ENCODE results near the gene PDIK1L. TPM values are rescaled to one million over a fixed set of nuclear protein-coding genes. Genes with fewer than 3 reads are reported as not detected.

The PDIK1L gene
- total RNA-seq, 1 experiment from 2014 or later, result 8.7 TPM

DNA sequence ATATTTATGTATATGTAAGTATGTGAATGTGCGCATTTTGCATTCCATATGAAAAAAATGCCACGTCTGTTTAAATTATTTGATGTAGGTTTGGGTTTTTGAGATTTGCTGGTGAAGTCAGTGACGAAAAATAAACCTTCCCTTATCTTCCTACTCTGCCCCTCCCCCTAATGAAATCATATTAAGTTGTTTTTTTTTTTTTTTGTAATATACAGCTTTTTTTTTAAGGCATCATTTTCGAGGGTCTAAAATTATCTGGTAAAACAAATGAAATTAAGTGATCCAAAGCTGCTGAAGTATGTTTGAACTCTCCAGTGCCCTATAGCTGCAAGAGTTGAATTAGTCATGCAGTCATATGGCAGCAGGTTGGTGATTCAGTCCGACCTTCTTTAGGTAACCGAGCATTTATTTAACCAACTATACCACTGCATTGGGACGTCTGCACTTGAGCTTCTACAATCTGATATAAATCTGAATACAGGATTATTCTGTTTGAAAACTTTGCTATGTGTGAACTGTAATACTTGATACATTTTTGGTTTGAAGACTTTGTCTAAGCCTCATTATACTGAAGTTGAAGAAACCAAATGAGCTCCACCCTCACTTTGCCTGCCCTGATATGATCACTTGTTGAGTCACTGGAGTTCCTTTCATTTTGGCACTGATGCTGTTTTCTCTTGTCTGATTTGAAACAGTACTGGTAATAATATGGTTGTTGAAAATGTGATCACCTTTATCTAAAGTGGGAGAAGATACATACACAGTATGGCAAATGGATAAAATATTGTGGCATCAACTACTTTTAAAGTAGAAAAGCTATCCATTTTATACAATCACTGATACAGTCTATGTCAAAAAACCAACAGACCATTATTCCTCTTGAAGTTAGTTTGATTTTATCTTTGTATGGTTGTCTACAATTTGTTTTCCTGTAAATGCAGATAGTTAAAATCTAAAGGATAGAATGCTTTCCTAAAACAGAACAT lies 11.7 kb downstream of the PDIK1L start:
- no peak overlapping the region for H3K27ac ChIP-seq
- DNase-seq, result no peak

DNA sequence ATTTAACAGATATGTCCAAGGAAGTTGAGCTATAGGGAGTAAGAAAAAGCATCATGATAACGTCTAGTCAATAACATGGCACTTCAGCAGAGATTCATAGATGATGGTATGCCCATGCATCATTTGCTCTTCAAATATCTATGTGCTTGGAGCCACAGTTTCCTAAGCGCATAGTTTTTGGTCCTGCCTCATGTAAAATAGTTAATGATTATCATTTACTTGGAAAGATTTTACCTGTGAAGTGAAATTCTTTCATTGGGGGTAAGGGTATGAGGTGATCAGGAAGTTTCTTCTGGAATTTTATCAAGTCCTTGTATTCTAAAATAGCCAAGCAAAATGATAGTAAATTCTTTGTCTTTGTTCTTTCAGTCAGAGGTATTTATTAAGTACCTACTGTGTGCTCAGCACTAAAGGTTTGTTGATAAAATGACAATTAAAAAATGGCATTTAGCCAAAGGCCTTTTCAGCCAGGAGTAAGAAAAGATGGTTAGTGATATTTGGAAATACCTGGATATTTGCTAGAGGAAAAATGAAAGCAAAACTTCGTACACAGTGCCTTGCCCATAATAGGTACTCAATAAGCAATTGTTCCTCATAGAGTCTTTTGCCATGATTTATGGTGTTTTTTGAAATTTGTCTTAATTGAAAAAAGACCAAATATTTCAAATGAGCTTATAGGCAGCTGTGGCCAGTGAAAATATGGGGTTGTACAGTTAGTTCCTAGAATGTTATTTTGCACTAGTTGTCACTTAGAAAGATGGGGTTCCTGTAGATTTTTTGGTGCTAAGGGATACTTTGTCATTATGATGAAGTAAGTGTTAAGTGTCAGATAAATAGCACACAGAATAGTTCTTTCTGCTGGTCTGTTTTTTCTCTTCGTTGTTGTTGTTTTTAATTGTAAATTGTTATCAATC lies 13.1 kb downstream of the PDIK1L start:
- no peak for DNase-seq
- Histone ChIP-seq H3K9me3 (replicated peaks) (no peaks in the 10 kb centered on the region), H3K4me1 (no peaks in the 10 kb centered on the region), H3K27ac (no peak overlapping the region), H3K36me3 (peaks cover 2% of the 10 kb centered on the region; the same call in 1 of the 2 replicates), H3K27me3 (peaks cover 4% of the 10 kb centered on the region; the same call in 1 of the 2 replicates), H3K4me3 (no peak overlapping the region)

More for the DNA sequence above, 11.7 kb downstream of the PDIK1L start:
- Histone ChIP-seq H3K9me3 (replicated peaks) (no peaks in the 10 kb centered on the region), H3K4me1 (no peaks in the 10 kb centered on the region), H3K36me3 (peaks cover 9% of the 10 kb centered on the region; the same call in 1 of the 2 replicates), H3K27me3 (no peaks in the 10 kb centered on the region), H3K4me3 (no peak overlapping the region)

DNA sequence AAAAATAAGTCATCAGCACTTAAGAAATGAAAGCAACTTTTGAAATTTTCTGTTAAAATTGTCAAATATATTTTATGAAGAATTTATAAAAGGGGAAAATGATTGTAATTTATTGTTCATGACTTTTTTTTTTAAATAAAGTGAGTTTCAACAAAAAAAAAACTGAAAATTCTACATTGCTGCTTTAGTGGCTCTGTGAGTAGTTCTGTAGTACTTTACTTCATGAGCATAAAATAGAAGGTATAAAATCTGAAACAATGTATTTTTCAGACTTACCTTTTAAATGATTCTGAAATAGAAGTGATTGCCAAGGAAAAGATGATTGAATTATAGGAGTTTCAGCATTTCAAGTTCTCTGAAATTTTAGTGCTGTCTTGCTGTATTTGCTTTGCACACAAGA lies 13.8 kb downstream of the PDIK1L start:
- Histone ChIP-seq H3K4me3 (no peak overlapping the region), H3K27ac (no peak overlapping the region), H3K4me1 (no peaks in the 10 kb centered on the region), H3K9me3 (replicated peaks) (no peaks in the 10 kb centered on the region), H3K36me3 (peaks cover 2% of the 10 kb centered on the region; the same call in 1 of the 2 replicates), H3K27me3 (peaks cover 4% of the 10 kb centered on the region; the same call in 1 of the 2 replicates)
- no peak for DNase-seq

DNA sequence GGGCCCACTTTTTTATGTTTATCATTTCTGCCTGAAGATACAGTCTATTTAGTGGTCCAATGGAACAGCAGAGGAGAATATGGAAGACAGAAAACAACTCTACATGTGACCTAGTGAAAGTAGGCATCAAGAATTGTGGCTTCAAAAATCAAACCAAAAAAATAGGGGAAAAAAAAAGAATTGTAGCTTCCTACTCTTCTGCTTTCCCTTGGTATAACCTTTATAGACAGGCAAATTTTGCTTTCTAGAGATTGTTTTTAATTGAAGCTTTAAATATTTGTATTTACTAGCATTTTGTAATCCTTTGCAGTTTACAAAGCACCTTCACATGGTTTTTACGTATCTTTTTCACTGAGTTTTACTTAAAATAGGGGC lies 14.3 kb downstream of the PDIK1L start:
- H3K27me3 ChIP-seq, result peaks cover 6% of the 10 kb centered on the region

DNA sequence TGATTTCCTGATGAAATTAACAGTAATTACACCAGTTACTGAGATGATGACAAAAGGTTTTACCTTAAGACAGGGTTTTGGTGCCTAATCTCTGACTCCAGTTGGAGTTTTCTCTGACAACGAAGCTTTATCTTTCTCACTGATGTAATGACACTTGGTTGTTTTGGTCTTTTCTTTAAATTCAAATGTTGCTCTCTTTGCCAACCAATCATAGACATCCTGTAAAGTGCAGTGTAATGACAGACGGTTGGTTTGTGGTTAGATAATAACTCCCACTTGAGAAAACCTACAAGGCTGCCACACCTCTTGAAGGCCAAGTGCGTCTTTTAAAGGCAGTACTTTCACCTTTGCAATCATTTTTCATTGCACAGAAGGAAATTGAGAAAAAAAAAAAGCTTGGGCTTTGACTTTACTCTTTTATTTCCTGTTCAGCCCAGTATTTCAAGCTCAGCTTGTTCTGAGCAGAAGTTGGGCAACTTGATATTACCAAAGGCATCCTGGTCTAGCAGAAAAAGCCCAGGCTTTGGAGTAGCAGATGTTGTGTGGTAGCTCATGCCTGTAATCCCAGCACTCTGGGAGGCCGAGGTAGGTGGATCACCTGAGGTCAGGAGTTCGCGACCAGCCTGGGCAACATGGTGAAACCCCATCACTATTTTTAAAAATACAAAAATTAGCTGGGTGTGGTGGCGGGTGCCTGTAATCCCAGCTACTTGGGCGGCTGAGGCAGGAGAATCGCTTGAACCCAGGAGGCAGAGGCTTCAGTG lies 14.9 kb downstream of the PDIK1L start:
- peaks cover 1% of the 10 kb centered on the region; the same call in 1 of the 2 replicates for H3K36me3 ChIP-seq
- no peak overlapping the region for H3K27ac ChIP-seq
- peaks cover 12% of the 10 kb centered on the region for H3K27me3 ChIP-seq
- DNase-seq, result no peak
- no peak overlapping the region for H3K4me3 ChIP-seq
- H3K9me3 ChIP-seq (replicated peaks), result no peaks in the 10 kb centered on the region
- H3K4me1 ChIP-seq, result no peaks in the 10 kb centered on the region

More for the DNA sequence above, 14.3 kb downstream of the PDIK1L start:
- Histone ChIP-seq H3K4me3 (no peak overlapping the region), H3K27ac (no peak overlapping the region), H3K36me3 (peaks cover 2% of the 10 kb centered on the region; the same call in 1 of the 2 replicates), H3K9me3 (replicated peaks) (no peaks in the 10 kb centered on the region), H3K4me1 (no peaks in the 10 kb centered on the region)
- DNase-seq, result no peak

DNA sequence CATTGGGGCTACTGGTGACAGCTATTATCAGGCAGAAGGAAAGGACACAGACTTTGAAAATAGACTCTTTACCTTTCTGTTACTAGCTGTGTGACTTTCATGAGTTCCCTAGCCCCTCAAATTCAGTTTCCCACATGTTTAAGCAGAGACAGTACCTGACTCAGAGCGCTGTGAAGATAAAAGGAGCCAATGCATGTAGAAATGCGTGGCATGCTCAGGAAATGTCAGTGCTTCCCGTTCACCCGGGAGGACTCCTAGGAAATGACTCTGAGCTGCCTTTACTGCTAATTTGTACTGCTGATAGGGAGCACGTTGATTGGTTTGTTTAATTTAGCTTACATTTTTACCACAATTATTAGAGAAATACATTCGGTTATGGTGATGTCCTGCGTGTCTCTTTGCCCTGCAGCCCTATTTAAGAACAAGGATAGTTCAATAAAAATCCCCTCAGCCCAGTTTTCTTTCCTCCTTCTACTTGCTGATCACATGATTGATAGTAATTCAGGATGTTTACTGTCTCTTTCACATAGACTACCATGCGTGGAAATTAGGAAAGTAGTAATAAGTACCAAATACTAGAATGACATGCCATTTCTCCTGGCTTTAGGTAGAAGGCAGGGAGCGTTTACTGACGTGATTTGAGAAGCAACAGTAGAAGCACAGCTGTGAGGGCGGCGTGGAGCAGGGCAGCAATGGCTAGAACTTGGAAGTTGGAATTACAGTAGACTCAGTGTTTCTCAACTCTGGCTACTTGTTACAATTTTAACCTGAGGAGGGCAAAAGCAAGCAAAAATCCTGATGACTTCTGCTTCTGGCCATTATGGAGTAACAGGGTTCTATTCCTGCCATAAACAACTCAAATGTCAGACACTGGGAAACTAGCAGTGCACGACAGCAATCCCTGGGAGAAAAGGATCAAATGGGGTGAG lies 15.9 kb downstream of the PDIK1L start:
- Histone ChIP-seq H3K36me3 (no peaks in the 10 kb centered on the region), H3K4me1 (no peaks in the 10 kb centered on the region), H3K4me3 (no peak overlapping the region), H3K27me3 (peaks cover 15% of the 10 kb centered on the region), H3K9me3 (replicated peaks) (no peaks in the 10 kb centered on the region), H3K27ac (no peak overlapping the region)
- DNase-seq, result no peak

DNA sequence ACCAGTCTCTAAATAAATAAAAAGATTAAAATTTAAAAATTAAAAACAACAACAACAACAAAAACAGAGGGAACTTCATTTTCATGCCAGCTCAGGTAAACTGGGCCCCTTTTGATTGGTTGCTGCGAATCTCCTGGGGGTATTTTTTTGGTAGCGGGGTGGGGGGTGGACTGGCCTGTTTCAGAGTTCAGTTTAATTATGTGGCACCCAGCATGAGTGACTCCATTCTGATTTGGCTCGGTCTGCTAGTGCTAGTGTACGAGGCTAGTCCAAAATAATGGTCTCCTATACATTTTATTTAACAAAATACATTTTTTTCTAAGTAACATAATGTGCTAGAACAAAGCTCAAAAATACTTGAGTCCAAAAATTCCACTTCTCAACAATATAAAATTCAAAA lies 18.2 kb downstream of the PDIK1L start:
- peaks cover 15% of the 10 kb centered on the region for H3K27me3 ChIP-seq
- no peak overlapping the region for H3K4me3 ChIP-seq
- no peak overlapping the region for H3K27ac ChIP-seq
- no peaks in the 10 kb centered on the region for H3K36me3 ChIP-seq
- no peak for DNase-seq
- no peaks in the 10 kb centered on the region for H3K9me3 ChIP-seq (replicated peaks)
- H3K4me1 ChIP-seq, result no peaks in the 10 kb centered on the region

DNA sequence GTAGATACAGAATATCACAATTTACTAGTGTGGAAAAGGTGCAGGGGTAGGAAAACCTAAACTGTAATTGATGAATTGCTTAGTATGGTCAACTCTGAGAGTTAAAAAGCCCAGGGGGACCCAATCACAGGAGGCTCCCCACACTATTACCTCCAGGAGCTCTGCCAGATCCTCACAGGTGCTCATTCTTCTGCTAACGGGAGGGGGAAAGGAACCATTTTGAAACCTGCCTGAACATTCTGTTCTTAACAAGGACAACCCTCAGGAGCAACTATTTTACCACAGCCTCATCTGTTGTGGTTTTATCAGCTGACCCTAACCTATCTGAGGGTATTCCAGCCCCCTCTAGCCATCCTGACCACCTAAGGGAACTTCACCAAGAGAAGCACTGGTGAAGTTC lies 19.1 kb downstream of the PDIK1L start:
- H3K4me3 ChIP-seq, result no peak overlapping the region
- DNase-seq, result no peak
- H3K27me3 ChIP-seq, result peaks cover 15% of the 10 kb centered on the region
- H3K9me3 ChIP-seq (replicated peaks), result no peaks in the 10 kb centered on the region
- H3K36me3 ChIP-seq, result no peaks in the 10 kb centered on the region
- no peak overlapping the region for H3K27ac ChIP-seq
- no peaks in the 10 kb centered on the region for H3K4me1 ChIP-seq

DNA sequence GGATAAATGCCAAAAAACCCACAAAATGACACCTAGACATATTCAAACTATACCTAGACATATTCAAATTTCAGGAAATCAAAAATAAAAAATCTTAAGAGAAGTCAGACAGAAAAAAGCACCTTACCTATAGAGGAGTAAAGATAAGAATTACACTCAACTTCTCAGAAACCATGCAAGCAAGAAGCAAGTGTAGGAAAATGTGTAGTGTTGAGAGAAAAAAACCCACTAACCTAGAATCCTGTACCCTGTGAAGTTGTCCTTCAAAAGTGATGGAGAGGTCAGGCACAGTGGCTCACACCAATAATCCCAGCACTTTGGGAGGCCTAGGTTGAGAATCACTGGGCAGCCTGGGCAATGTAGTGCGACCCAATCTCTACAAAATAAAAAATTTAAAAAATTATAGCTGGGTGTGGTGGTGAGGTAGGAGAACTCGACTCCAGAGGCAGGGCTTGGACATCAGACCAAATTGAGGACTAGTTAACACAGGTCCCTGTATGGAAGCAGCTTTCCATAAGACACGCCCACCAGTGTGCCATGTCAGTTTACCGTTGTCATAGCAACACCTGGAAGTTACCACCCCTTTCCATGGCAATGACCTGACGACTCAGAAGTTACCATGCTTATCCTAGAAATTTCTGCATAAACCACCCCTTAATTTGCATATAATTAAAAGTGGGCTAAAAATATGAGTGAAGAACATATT lies 20.7 kb downstream of the PDIK1L start:
- Histone ChIP-seq H3K27ac (no peak overlapping the region), H3K9me3 (replicated peaks) (no peaks in the 10 kb centered on the region), H3K4me3 (no peak overlapping the region), H3K4me1 (no peaks in the 10 kb centered on the region), H3K36me3 (no peaks in the 10 kb centered on the region), H3K27me3 (peaks cover 15% of the 10 kb centered on the region)
- peak in 1 of 2 experiments; percentile 37 for DNase-seq

DNA sequence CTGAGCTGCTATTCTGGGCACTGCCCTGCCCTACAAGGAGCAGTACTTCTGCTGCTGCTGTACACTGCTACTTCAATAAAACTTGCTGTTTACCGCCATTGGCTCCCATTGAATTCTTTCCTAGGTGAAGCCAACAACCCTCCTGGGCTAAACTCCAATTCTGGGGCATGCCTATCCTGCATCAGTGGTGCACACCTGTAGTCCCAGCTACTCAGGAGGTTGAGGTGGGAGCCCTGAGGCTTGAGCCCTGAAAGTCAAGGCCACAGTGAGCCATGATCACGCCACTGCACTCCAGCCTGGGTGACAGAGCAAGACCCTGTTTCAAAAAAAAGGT lies 21.2 kb downstream of the PDIK1L start:
- no peaks in the 10 kb centered on the region for H3K4me1 ChIP-seq
- H3K27ac ChIP-seq, result no peak overlapping the region
- H3K27me3 ChIP-seq, result peaks cover 15% of the 10 kb centered on the region
- no peak for DNase-seq
- no peaks in the 10 kb centered on the region for H3K9me3 ChIP-seq (replicated peaks)
- H3K4me3 ChIP-seq, result no peak overlapping the region
- no peaks in the 10 kb centered on the region for H3K36me3 ChIP-seq

DNA sequence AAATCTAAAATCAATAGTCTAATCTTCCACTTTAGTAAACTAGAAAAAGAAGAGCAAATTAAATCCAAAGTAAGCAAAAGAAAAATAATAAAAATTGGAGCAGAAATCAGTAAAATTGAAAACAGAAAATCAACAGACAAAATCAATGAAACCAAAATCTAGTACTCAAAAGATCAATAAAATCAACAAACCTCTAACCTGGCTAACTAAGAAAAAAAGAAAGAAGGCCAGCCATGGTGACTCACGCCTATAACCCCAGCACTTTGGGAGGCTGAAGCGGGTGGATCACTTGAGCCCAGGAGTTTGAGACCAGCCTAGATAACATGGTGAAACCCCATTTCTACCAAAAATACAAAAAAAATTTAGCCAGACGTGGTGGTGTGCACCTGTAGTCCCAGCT lies 22.8 kb downstream of the PDIK1L start:
- Histone ChIP-seq H3K9me3 (replicated peaks) (no peaks in the 10 kb centered on the region), H3K4me1 (no peaks in the 10 kb centered on the region), H3K4me3 (no peak overlapping the region), H3K36me3 (no peaks in the 10 kb centered on the region), H3K27ac (no peak overlapping the region), H3K27me3 (peaks cover 11% of the 10 kb centered on the region; the same call in 1 of the 2 replicates)
- no peak for DNase-seq

DNA sequence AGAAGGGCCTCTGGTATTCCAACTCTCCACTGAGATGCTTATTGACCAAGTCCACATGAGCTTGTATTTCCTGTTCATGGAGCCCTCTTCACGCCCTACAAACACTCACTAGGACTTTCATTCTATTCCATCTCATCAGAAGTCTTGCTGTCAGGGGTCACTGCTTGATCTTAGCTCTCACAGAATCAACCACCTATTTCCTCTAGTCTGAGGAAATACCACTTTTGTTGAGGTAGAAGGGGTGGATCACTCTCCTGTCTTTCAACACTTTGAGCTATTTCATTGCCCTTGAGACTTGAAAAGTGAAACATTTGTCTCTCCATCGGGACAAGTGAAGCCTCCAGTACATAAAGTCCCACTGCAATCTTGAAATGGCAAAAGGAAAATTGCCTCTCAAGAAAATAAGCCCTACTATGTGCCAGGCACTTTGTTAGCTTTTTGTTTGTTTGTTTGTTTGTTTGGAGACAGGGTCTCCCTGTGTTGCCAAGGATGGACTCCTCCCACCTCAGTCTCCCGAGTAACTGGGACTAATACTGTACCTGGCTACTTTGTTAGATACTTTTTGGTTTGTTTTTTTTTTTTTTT lies 27.4 kb downstream of the PDIK1L start:
- Histone ChIP-seq H3K36me3 (no peaks in the 10 kb centered on the region), H3K27me3 (no peaks in the 10 kb centered on the region), H3K27ac (no peak overlapping the region), H3K9me3 (replicated peaks) (no peaks in the 10 kb centered on the region), H3K4me3 (no peak overlapping the region), H3K4me1 (no peaks in the 10 kb centered on the region)
- DNase-seq, result no peak

DNA sequence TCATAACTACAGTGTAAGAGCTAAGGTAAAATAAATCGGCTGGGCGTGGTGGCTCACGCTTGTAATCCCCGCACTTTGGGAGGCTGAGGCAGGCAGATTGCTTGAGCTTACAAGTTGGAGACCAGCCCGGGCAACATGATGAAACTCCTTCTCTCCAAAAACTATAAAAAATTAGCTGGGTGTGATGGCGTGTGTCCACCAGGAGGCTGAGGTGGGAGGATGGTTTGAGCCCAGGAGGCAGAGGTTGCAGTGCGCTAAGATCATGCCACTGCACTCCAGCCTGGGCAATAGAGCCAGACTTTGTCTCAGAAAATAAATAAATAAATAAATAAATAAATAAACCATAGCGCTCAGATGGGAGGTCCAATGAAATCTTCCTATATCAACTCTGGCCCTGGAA lies 30.5 kb downstream of the PDIK1L start:
- Histone ChIP-seq H3K4me3 (no peak overlapping the region), H3K36me3 (no peaks in the 10 kb centered on the region), H3K27ac (no peak overlapping the region), H3K27me3 (no peaks in the 10 kb centered on the region), H3K9me3 (replicated peaks) (no peaks in the 10 kb centered on the region), H3K4me1 (no peaks in the 10 kb centered on the region)
- DNase-seq, result no peak
